Renal cortex interstitium (tissue), 11 donors: Measurements from ENCODE around the gene HOXC11. TPM values are rescaled to one million over a fixed set of nuclear protein-coding genes. Genes with fewer than 3 reads are reported as not detected.

ENCODE experiments used
- DNase-seq, 11 donors: peaks; one replicate each; pipeline ENCODE4 v3.0.0-alpha.2; 2013; ENCODE audit warnings: low read depth in 9 of 11, low spot score in 4 of 11; ENCODE audit errors: extremely low read depth in 1 of 11
- polyA plus RNA-seq, 3 donors: library from polyadenylated mRNA; unstranded; fragments of 120-200 nt; gene quantifications; one replicate each; pipeline ENCODE4 v1.2.1, GENCODE V29; 2013; ENCODE audit not compliant: insufficient read length in 3 of 3

Gene HOXC11
- polyA plus RNA-seq, 3 donors = 1.8 to 5.7 (median 3.2) TPM

DNA sequence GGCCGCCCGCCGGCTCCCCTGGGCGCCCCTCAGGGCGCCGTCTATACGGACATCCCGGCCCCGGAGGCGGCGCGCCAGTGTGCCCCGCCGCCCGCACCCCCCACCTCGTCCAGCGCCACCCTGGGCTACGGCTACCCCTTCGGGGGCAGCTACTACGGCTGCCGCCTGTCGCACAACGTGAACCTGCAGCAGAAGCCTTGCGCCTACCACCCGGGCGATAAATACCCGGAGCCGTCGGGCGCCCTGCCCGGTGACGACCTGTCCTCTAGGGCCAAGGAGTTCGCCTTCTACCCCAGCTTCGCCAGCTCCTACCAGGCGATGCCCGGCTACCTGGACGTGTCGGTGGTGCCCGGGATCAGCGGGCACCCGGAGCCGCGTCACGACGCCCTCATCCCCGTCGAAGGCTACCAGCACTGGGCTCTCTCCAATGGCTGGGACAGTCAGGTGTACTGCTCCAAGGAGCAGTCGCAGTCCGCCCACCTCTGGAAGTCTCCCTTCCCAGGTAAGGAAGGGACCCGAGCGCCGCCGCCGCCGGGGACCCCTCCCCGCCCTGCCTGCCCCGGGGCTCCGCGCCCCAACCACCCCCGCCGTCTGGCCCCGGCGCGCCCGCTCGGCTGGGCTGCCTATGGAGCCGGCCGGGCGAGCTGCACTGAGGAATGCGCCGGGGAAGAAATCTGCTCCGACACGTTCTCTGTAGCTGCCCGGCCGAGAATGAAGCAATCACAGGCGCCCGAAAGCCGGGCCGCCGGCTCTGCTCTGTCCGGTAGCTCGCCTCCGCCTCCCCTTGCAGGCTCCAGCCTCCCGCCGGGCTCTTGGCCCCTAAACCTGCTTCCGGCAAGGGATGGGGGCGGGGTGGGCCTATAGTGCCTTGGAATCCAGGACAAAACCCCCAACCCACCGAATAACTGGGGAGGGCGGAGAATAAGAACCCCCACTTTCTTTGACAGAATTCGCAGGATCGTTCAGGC, 33.5 kb upstream of the HOXC11 start:
- peak in 2 of 11 donors; percentile 39 to 43 for DNase-seq

DNA sequence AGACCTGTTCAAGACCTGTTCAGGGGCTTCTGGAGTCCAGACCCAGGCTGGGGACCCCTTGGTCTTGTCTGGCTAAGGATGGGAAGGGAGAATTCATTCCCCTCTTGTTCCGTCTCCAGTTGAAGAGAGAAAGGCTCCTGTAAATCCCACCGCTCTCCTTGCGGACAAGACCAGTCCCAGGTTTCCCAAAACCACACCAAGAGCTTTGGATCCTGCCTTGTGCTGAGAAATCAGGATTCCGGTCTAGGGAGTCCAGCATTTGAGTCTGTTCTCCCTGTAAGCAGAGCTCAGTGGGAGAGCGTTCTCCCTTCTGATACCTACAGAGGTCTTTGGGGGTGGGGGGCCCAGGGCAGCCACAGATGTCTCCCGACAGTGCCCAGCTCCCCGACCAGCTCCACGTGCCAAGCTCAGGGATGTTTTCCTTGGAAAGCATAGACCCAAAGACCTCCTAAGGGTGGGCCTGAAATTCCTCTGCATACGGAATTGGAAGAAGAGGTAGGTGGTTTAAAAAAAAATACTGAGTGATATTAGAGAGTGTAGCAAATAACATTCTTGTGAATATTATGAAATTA, 32.4 kb upstream of the HOXC11 start:
- DNase-seq = no peak

GRCh38 chr12:53941187-53941586, 31.7 kb upstream of the HOXC11 start:
- DNase-seq = no peak

GRCh38 chr12:53941750-53942149, 31.2 kb upstream of the HOXC11 start:
- no peak for DNase-seq

- DNase-seq = no peak
Observed at GRCh38 chr12:53942467-53942997, 30.4 kb upstream of the HOXC11 start.

- DNase-seq = no peak
Observed at GRCh38 chr12:53944209-53944608, 28.7 kb upstream of the HOXC11 start.

DNA sequence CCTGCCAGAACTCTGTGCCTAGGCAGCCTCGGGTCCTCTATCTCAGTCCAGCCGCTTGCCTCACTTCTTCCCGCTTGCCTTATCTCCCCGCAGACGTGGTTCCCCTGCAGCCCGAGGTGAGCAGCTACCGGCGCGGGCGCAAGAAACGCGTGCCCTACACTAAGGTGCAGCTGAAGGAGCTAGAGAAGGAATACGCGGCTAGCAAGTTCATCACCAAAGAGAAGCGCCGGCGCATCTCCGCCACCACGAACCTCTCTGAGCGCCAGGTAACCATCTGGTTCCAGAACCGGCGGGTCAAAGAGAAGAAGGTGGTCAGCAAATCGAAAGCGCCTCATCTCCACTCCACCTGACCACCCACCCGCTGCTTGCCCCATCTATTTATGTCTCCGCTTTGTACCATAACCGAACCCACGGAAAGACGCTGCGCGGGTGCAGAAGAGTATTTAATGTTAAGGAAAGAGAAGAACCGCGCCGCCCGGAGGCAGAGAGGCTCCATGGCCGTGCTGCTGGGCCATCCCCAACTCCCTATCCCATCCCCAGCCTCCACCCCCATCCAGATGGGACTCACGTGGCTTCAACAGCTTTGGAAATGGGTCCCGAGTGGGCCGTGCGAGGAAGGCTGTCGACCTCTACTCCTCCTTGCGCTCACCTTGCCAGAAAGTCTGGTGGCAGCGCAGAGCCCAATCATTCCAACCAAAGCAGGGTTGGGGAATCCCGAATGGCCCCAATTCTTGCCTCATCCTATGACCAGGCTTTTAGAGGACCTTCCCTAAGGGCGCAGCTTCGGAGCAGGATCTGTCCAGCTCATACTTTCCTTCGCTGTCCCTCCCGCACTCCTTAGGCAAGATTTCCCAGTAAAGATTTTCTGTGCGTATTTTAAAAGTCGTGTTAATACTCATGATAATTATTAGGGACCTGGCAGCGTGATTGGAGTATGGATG, 27.7 kb upstream of the HOXC11 start:
- DNase-seq = no peak

DNA sequence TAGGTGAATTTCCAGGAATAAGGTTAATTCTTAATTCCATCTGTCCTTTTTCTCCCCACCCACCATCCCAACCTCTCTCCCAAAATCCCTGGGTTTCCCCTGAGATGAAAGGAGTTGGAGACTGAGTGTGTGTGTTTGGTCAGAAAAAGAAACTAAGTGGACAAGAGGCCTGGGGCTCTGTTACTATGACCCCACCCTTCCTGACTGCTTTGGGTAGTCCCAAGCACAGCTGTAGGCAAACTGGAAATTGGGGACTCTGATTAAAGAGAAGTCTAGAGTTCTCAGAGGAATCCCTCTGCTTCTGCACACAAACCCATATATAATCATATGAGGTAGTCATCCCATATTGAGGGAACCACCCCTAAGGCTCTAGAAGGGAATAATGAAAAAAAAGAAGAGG, 25.2 kb upstream of the HOXC11 start:
- no peak for DNase-seq

DNA sequence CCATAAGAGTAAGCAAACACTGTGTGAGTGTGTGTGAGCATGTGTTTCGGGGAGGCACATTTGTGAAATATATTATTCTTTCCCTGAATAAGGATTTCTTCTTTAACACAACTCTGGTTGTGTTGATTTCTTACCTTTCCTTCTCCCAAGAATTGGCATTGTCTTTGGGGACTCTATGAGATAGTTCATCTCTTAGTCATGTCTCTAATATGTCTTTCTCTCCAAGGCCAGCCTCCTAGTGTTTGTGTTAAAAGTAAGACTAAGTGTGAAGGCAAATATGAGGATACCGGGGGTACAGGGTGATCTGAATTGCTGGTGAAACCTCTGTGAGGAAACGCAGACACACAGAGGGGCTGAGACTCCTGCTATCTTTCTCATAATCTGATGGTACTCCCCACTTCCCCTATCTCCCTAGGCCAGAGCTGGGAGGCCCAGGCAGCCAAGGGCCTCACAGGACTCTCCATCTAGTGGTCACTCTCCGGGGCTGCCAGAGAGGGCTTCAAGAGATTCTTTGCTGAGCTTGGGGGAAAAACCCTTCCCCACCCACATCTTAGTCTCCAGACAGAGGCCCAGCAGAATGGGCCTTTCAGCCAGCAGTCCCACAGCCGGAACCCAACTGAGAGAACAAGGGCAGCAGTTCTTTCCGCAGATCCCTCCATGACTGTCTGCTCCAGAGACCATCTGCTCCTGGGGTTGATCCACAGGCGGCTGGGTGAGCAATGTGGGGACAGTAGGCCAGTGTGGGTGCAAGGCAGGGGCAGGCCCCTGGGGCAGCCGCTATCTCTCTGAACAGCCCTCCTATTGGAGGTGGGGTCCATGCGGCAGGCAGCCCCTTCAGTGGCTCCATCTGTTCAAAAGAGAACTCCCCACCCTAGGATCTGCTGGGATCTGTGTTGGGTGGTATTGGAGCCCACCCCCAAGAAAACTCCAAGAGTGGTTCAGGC, 24.0 kb upstream of the HOXC11 start:
- no peak for DNase-seq

- DNase-seq = no peak
Observed at GRCh38 chr12:53949631-53950436, 23.1 kb upstream of the HOXC11 start.

DNA sequence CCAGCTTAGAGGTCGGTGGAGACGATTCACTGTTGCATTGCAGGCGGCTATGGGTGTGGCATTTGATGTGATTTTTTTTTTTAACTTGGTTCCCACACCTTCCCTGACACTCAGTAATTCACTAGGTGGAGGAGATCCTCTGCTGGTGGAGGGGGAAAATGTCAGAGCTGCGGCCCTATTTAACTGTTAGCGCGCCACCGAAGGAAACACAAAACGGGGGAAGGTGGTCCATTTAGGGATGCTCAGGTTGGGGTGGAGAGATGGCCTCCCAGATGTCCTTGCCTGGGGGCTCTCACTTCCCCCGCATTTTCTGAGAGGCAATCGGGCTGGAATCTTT, 22.5 kb upstream of the HOXC11 start:
- no peak for DNase-seq

GRCh38 chr12:53950789-53951576, 21.9 kb upstream of the HOXC11 start:
- no peak for DNase-seq

DNA sequence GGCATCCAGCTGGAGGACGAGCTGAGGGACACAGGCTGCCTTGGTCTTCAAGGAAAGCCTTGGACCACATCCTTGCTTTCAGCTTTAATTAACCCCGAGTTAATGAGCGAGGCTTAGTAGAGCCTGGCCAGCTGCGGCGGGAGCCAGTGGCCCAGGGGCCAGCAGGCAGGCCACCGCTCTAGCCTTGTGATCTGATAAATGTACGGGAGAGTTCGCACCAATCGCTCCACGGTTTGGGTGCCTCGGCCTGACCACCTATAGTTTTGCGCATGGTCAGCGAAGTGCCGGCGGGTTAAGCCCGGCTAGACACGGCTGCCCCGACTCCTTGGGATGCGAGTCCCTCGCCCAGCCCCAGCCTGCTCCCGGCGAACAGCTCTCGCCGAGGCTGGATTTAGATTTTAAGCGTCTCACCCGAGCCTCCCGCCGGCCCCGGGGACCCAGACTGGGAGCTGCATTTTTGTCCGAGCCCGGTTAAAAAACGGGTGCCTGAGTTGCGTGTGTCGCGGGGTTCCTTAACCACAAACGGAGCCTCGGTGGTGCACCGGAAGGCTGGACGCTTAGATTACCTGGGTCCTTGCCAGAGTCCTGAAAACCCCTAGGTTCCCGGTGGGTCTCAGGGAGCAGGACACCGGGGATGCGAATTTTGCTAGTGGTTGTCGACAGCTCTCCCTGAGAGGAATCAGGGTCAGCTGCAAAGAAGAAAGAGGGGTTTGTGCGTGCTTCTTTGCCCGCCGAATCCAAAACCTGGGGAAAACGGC, 21.2 kb upstream of the HOXC11 start:
- no peak for DNase-seq

DNA sequence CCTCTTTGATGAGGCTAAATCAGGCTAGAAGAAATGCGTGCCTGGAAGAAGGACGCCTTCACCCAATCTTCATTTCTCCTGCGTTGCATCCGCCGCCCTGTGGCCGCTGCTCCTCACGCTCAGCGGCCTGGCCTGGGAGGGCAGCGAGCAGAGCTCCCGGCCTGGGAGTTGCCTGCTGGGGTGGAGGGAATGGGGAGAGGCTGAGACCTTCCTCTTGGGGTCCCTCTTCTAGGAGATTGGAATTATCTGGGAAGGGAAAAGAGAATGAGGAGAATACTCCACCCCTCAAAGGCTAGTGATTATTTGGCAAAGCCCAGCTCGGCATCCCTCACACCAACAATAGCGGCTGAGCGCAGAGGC, 20.6 kb upstream of the HOXC11 start:
- DNase-seq = no peak

DNA sequence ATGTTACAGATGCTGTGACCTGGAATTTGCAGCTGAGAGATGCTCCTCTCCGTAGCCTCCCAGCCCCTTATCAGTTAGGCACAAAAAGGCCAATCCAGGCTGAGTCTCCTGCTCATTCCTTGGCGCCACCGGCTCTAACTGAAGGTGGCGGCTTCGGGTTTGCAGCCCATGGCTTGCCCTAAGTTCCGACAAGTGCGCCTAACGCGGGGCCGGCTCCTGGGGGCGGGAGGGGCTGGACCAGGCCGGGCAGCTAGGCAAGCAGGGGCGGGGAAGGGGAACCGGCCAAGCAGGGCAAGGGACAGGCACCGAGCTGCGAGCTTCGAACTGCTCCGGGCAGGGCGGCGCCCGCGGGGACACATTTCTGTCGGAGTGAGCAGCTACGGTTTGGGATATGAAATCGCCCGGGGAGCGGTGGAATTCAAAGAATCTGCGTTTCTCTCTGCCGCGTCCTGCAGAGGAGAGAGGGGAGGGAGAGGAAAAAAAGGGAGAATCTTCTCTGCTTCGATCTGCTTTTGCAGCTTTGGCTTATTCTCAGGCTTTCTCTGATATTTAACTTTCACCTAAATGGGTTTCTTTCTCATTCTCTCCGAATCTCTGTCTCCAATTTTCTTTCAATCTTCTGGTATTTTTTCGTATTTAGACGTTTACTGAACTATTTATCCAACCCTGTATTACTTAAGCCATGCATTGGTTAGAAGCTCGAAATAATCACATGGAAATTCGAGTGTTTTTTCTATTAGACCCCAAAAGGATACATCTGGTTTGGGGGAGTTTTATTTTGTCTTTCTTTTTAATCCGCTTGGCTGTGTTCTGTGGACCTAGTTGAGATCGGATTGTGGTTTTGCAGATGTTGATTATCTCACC, 19.8 kb upstream of the HOXC11 start:
- no peak for DNase-seq
